OCI-LY3 (cell line): ENCODE data around the gene GLIS1.

Experiments used
- H2AFZ ChIP-seq: fragments of 200-600, 300-600 bp; shearing (Covaris generic); 2 replicates; pipeline ENCODE4 v1.6.0; 2014; ENCODE audit warnings: antibody characterized with exemption, low read depth, low read length
- H3K27ac ChIP-seq: fragments of 200-600, 300-600 bp; sonication (generic); 2 replicates; pipeline ENCODE4 v1.5.1; 2014; ENCODE audit warnings: mild to moderate bottlenecking, low read length, moderate library complexity, mixed read lengths
- H3K27me3 ChIP-seq: fragments of 200-600, 300-600 bp; sonication (generic); 2 replicates; pipeline ENCODE4 v1.6.1; 2014; ENCODE audit warnings: low read depth, low read length, mixed read lengths
- H3K36me3 ChIP-seq: fragments of 200-600, 300-600 bp; sonication (generic); replicated peaks from 2 replicates; pipeline ENCODE3; 2014; ENCODE audit warnings: low read depth, low read length, mixed read lengths
- H3K4me1 ChIP-seq: fragments of 300-600, 200-600 bp; sonication (generic); 2 replicates; pipeline ENCODE4 v1.6.1; 2014; ENCODE audit warnings: low read length, mixed read lengths
- H3K4me2 ChIP-seq: fragments of 200-600, 300-600 bp; sonication (generic); 2 replicates; pipeline ENCODE4 v1.6.1; 2014; ENCODE audit warnings: low read length, mixed read lengths
- H3K4me3 ChIP-seq: fragments of 300-600, 200-600 bp; sonication (generic); 2 replicates; pipeline ENCODE4 v1.5.1; 2014; ENCODE audit warnings: antibody characterized with exemption, mild to moderate bottlenecking, low read length, moderate library complexity
- H3K79me2 ChIP-seq: fragments of 300-600, 200-600 bp; shearing (Covaris generic); 2 replicates; pipeline ENCODE4 v1.6.1; 2014; ENCODE audit warnings: mild to moderate bottlenecking, low read length, mixed read lengths
- H3K9ac ChIP-seq: fragments of 300-600, 200-600 bp; shearing (Covaris generic); 2 replicates; pipeline ENCODE4 v1.6.0; 2014; ENCODE audit warnings: mild to moderate bottlenecking, low read length, moderate library complexity
- H3K9me3 ChIP-seq: fragments of 200-600, 300-600 bp; shearing (Covaris generic); 2 replicates; pipeline ENCODE4 v1.6.1; 2014; ENCODE audit warnings: low read length, mixed read lengths; ENCODE audit not compliant: insufficient read depth
- H4K20me1 ChIP-seq: fragments of 200-600, 300-600 bp; sonication (generic); 2 replicates; pipeline ENCODE4 v1.6.1; 2016; ENCODE audit warnings: low read length, mixed read lengths; ENCODE audit not compliant: insufficient read depth
- EZH2phosphoT487 ChIP-seq: fragments of 200-600 bp; shearing (Covaris generic); IDR thresholded peaks from 2 replicates; pipeline ENCODE4 v1.6.1; 2018; ENCODE audit warnings: antibody characterized with exemption, mixed run types, low read depth
- TF ChIP-seq, protein P1 (sequence below): fragments of 200-600, 300-600 bp; sonication (generic); IDR thresholded peaks from 2 replicates; pipeline ENCODE4 v1.5.1; 2014; ENCODE audit warnings: antibody characterized with exemption, low read length, low read depth

Gene GLIS1

DNA sequence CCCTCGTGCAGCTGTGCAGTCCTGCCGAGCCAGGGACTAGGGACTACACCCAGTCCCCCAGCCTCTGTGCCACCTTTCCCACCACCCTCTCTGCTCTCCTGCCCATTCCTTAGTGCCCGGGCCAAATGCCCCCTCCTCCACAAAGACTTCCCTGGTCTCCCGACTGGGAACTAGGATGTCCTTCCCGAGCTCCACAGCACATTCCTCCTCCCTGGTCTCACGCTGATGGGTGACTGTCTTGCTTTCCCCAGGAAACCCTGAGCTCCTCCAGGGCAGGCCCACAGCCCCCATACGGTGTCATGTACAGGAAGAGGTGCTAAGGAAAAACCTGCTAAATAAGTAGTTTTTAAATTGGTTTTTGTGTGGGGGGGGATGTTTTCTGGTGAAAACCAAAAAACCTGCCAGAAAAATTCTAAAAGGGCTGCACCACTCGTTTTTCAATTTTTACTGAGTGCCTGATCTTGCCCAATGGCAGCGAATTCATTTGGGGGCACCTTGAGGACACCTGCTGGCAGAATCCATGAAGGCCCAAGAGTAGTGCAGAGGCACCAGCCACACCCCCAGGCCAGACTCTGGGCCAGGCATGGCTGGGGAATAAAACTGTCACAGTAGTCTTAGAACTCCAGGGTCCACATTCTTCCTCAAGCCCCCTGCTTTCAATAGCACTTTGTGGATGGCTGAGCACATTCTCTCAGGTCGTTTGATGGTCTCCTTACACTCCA is 50.4 kb downstream of the GLIS1 start:
- no peaks in the 10 kb centered on the region for H3K4me1 ChIP-seq

DNA sequence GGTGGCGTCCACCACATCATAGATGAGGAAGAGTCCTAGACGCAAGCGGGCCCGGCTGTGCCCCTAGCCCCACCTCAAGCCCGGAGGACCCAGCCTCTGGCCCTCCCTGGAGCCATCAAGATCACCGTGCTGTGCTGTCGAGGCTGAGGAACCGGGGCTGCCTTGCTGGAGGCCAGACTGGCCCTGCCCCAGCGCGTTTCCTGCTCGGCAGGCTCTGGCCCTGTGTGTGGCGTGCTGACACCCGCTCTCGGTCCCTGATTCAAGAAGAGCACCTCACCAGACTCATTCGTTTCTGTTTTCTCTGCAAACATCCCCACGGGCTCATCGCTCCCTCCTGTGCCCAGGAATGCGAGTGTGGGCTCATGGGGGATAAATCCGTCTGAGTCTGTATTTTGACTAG is 51.1 kb downstream of the GLIS1 start:
- Histone ChIP-seq H3K27me3 (peaks cover 14% of the 10 kb centered on the region), H2AFZ (no peak overlapping the region), H3K79me2 (no peaks in the 10 kb centered on the region), H3K4me2 (no peak overlapping the region), H4K20me1 (no peaks in the 10 kb centered on the region), H3K4me3 (no peak overlapping the region), H3K9ac (no peak overlapping the region), H3K4me1 (no peaks in the 10 kb centered on the region), H3K27ac (no peak overlapping the region), H3K9me3 (no peaks in the 10 kb centered on the region), H3K36me3 (no peaks in the 10 kb centered on the region)
- TF ChIP-seq, protein P1, sequence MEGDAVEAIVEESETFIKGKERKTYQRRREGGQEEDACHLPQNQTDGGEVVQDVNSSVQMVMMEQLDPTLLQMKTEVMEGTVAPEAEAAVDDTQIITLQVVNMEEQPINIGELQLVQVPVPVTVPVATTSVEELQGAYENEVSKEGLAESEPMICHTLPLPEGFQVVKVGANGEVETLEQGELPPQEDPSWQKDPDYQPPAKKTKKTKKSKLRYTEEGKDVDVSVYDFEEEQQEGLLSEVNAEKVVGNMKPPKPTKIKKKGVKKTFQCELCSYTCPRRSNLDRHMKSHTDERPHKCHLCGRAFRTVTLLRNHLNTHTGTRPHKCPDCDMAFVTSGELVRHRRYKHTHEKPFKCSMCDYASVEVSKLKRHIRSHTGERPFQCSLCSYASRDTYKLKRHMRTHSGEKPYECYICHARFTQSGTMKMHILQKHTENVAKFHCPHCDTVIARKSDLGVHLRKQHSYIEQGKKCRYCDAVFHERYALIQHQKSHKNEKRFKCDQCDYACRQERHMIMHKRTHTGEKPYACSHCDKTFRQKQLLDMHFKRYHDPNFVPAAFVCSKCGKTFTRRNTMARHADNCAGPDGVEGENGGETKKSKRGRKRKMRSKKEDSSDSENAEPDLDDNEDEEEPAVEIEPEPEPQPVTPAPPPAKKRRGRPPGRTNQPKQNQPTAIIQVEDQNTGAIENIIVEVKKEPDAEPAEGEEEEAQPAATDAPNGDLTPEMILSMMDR = no peak
- TF ChIP-seq EZH2phosphoT487 = no peak

More for the DNA sequence above, 50.4 kb downstream of the GLIS1 start:
- H3K4me3 ChIP-seq = no peak overlapping the region
- no peak overlapping the region for H2AFZ ChIP-seq
- no peak overlapping the region for H3K9ac ChIP-seq
- no peaks in the 10 kb centered on the region for H3K36me3 ChIP-seq
- no peaks in the 10 kb centered on the region for H3K9me3 ChIP-seq
- TF ChIP-seq, protein P1 = peak; percentile 20
- no peak for TF ChIP-seq EZH2phosphoT487
- no peak overlapping the region for H3K27ac ChIP-seq
- no peak overlapping the region for H3K4me2 ChIP-seq
- no peaks in the 10 kb centered on the region for H4K20me1 ChIP-seq
- H3K79me2 ChIP-seq = no peaks in the 10 kb centered on the region
- peaks cover 14% of the 10 kb centered on the region for H3K27me3 ChIP-seq

DNA sequence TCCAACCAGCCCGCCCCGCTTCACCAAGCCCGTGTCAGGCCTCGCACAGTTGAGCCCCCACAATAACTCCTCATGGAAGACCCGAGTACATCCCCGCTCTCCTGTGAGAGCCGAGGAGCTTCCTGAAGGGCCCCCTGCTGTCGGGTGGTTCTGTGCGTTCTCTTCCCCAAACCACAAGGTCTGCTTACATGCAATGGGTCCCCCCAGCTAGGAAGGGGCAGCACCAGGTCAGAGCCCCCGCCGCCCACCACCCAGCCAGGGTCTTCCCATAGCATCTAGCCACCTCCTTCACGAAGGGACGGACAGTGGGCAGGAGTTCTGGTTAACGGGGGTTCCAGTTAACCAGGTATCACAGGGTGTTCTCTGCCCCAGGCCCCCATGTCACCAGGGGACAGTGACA is 51.5 kb downstream of the GLIS1 start:
- no peaks in the 10 kb centered on the region for H4K20me1 ChIP-seq
- H3K9me3 ChIP-seq = no peaks in the 10 kb centered on the region
- H3K36me3 ChIP-seq = no peaks in the 10 kb centered on the region
- H2AFZ ChIP-seq = no peak overlapping the region
- H3K4me2 ChIP-seq = no peak overlapping the region
- H3K9ac ChIP-seq = no peak overlapping the region
- no peaks in the 10 kb centered on the region for H3K4me1 ChIP-seq
- peaks cover 14% of the 10 kb centered on the region for H3K27me3 ChIP-seq
- H3K4me3 ChIP-seq = no peak overlapping the region
- H3K27ac ChIP-seq = no peak overlapping the region
- TF ChIP-seq, protein P1 = no peak
- TF ChIP-seq EZH2phosphoT487 = no peak
- no peaks in the 10 kb centered on the region for H3K79me2 ChIP-seq

DNA sequence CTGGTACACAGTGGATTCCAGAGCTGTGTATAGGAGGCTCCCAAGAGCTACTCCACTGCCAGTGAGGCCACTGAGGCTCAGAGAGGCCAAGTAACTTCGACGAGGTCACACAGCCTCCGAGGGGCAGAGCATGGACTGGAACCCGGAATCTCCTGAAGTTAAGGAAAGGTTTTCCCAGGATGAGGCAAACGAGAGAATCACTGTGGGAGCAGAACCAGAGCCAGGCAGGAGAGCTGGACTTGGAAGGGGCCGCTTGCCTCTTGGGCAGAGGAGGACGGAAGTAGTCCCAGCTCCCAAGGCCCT is 52.0 kb downstream of the GLIS1 start:
- H3K27ac ChIP-seq = no peak overlapping the region
- no peak overlapping the region for H3K4me2 ChIP-seq
- H4K20me1 ChIP-seq = no peaks in the 10 kb centered on the region
- peaks cover 14% of the 10 kb centered on the region for H3K27me3 ChIP-seq
- no peak overlapping the region for H2AFZ ChIP-seq
- H3K9ac ChIP-seq = no peak overlapping the region
- no peak for TF ChIP-seq EZH2phosphoT487
- TF ChIP-seq, protein P1 = no peak
- no peaks in the 10 kb centered on the region for H3K9me3 ChIP-seq
- no peaks in the 10 kb centered on the region for H3K79me2 ChIP-seq
- no peaks in the 10 kb centered on the region for H3K36me3 ChIP-seq
- H3K4me3 ChIP-seq = no peak overlapping the region
- 0 out of 2 replicates have a peak, but pooled peaks cover 1% of the 10 kb centered on the region for H3K4me1 ChIP-seq
